ENCODE measurements around the gene TECTB. TPM values are rescaled to one million over a fixed set of nuclear protein-coding genes. Genes with fewer than 3 reads are reported as not detected.
A peak's percentile ranks its signal among the peaks of the same experiment; 100 is the strongest.

Gene TECTB
- total RNA-seq, 2 donors from 2014 or later: not detected

DNA sequence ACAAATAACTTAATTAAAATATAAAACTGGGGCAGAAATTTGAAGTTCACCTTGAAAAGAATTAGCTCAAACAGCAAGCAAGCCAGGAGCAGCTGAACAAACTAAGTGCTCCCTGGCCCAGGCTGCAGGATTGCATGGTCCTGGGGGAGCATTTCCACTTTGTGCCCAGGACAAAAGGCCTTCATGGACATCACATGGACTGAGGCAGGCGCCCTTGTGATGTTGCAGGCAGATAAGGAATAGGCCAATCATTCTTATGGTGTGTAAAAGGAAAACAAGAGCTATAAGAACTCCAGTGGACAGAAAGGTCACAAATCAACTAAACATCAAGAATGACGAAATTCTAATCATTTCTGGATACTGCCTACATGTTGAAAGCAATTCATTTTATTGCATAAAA is 17.5 kb upstream of the TECTB start:
- no peaks in the 10 kb centered on the region for H3K36me3 ChIP-seq (replicated peaks in 1 of 2; ENCODE audit: insufficient read depth in 1 of 2, low read depth in 2 of 2)
- DNase-seq: peak in 2 of 4 donors; percentile 16 to 28
- intact Hi-C loops (cut with DNase I): no loop called here
- H3K4me1 ChIP-seq: peaks cover 6% of the 10 kb centered on the region
- H3K27ac ChIP-seq: no peak overlapping the region
- WGBS, 2 donors: 10 to 19% methylated on average over 2 of the region's 2 CpGs
- no peaks in the 10 kb centered on the region for H3K9me3 ChIP-seq
- no peak for ATAC-seq
- TF ChIP-seq CTCF (IDR thresholded peaks at IDR 0.05): no peak
- TF ChIP-seq POLR2A (IDR thresholded peaks at IDR 0.05): no peak
- H3K4me3 ChIP-seq: no peak overlapping the region
- H3K27me3 ChIP-seq: no peaks in the 10 kb centered on the region

GRCh38 chr10:112269266-112269665 is 13.9 kb upstream of the TECTB start:
- Histone ChIP-seq H3K4me3 (no peak overlapping the region), H3K27ac (no peak overlapping the region), H3K27me3 (no peaks in the 10 kb centered on the region), H3K4me1 (peaks cover 6% of the 10 kb centered on the region), H3K9me3 (no peaks in the 10 kb centered on the region), H3K36me3 (replicated peaks in 1 of 2; ENCODE audit: insufficient read depth in 1 of 2, low read depth in 2 of 2) (no peaks in the 10 kb centered on the region)
- DNase-seq (no peak), ATAC-seq (no peak)
- TF ChIP-seq POLR2A (IDR thresholded peaks at IDR 0.05) (no peak), CTCF (IDR thresholded peaks at IDR 0.05) (no peak)
- intact Hi-C loops (cut with DNase I): no loop called here

- Histone ChIP-seq H3K36me3 (replicated peaks in 1 of 2; ENCODE audit: insufficient read depth in 1 of 2, low read depth in 2 of 2) (no peaks in the 10 kb centered on the region), H3K27ac (no peak overlapping the region), H3K9me3 (no peaks in the 10 kb centered on the region), H3K4me3 (no peak overlapping the region), H3K4me1 (peaks cover 11% of the 10 kb centered on the region), H3K27me3 (no peaks in the 10 kb centered on the region)
- no peak for ATAC-seq
- intact Hi-C loops (cut with DNase I): no loop called here
- TF ChIP-seq POLR2A (IDR thresholded peaks at IDR 0.05): no peak
- TF ChIP-seq CTCF (IDR thresholded peaks at IDR 0.05): no peak
- no peak for DNase-seq
- 91 to 95% methylated on average over 3 of the region's 3 CpGs for WGBS, 2 donors
These were observed 11.2 kb upstream of the TECTB start for GRCh38 chr10:112271982-112272381.

- DNase-seq (no peak), ATAC-seq (no peak)
- 81 to 82% methylated on average over 4 to 5 of the region's 5 CpGs for WGBS, 2 donors
- TF ChIP-seq CTCF (IDR thresholded peaks at IDR 0.05) (no peak), POLR2A (IDR thresholded peaks at IDR 0.05) (no peak)
- H3K36me3 ChIP-seq (replicated peaks in 1 of 2; ENCODE audit: insufficient read depth in 1 of 2, low read depth in 2 of 2): no peaks in the 10 kb centered on the region
- intact Hi-C loops (cut with DNase I): no loop called here
- H3K4me1 ChIP-seq: peaks cover 11% of the 10 kb centered on the region
- H3K27me3 ChIP-seq: no peaks in the 10 kb centered on the region
- no peak overlapping the region for H3K4me3 ChIP-seq
- no peak overlapping the region for H3K27ac ChIP-seq
- no peaks in the 10 kb centered on the region for H3K9me3 ChIP-seq
These were observed 8.4 kb upstream of the TECTB start for GRCh38 chr10:112274831-112275230.

DNA sequence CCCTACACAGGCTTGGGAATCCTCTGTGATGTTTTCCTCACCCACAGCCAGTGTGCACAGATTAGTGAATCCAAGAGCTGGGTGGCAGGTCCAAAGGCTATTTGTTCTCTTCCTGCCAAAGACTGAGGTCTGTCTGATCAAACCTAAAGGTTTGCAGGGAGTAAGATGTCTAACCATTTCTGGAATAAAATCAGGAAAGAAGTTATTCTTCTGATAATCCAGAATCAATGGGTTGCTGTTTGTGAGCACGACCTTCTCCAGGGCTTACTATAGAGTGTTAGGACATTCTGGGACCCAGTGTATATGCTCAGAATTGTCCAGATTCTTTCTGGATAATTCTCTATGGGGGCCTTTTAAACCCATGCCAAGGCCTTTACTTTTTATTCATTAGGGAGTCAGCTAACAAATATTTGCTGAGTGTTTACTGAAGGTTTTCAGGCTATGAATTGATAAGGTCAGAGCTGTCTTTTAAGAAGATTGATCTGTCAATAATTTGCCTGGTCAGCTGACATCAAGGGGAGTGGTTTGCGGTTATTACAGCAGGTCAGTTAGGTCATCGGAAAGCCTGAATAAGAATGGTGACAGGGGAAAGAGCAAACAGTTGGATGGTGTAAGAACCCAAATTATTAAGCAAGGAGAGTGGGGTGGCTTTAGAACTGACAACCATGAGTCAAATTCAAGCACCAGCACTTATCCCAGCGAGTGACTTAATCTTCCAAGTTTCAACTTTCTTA is 7.5 kb upstream of the TECTB start:
- ATAC-seq (peak; percentile 35), DNase-seq (no peak)
- intact Hi-C loops (cut with DNase I): no loop called here
- Histone ChIP-seq H3K9me3 (no peaks in the 10 kb centered on the region), H3K36me3 (replicated peaks in 1 of 2; ENCODE audit: insufficient read depth in 1 of 2, low read depth in 2 of 2) (no peaks in the 10 kb centered on the region), H3K27me3 (no peaks in the 10 kb centered on the region), H3K4me1 (peaks cover 11% of the 10 kb centered on the region), H3K27ac (peak overlapping the region in 1 of 4 donors; percentile 11), H3K4me3 (no peak overlapping the region)
- no peak for TF ChIP-seq CTCF (IDR thresholded peaks at IDR 0.05)
- TF ChIP-seq POLR2A (IDR thresholded peaks at IDR 0.05): no peak
- WGBS, 2 donors: 29 to 38% methylated on average over 4 of the region's 4 CpGs

All from body of pancreas (tissue), 4 donors.